B cell (primary cell): ENCODE results near the gene PGPEP1. TPM values are rescaled to one million over a fixed set of nuclear protein-coding genes. Genes with fewer than 3 reads are reported as not detected.

Source experiments
- ATAC-seq: fragments of 200-7000 bp; cut with Tn5 transposase; one replicate; pipeline ENCODE4 v1.10.0; 2021; ENCODE audit warnings: low read depth, mild to moderate bottlenecking, moderate number of reproducible peaks, moderate library complexity
- CTCF ChIA-PET: fragments of 350-600 bp; sonication (Branson Sonifier 250); formaldehyde crosslinking; loops from one replicate; lab custom pipeline; 2021; ENCODE audit warnings: antibody characterized with exemption, inconsistent platforms; lab: Charles Lee
- POLR2A ChIA-PET: fragments of 350-600 bp; sonication (Branson Sonifier 250); formaldehyde crosslinking; loops from one replicate; lab custom pipeline; 2021; ENCODE audit warnings: antibody characterized with exemption; lab: Charles Lee
- DNase-seq: peaks from one replicate; pipeline ENCODE4 v3.0.0; 2013
- H2AFZ ChIP-seq: 2 replicates; pipeline ENCODE4 v1.6.1; 2012; ENCODE audit warnings: mild to moderate bottlenecking, low read depth, low read length; ENCODE audit not compliant: insufficient read depth, poor library complexity, severe bottlenecking
- H3K27ac ChIP-seq, 2 donors: 1 replicate in 1 of 2; 2 replicates in 1 of 2; pipeline ENCODE4 v1.5.1; 2012 to 2013; ENCODE audit warnings: low read length in 2 of 2, mild to moderate bottlenecking in 2 of 2, moderate library complexity in 1 of 2
- H3K27me3 ChIP-seq, 4 experiments: fragments of 200-600 bp in 1 of 4; sonication (generic) in 1 of 4; replicated peaks in 1 of 4; 1 replicate in 2 of 4; 2 replicates in 2 of 4; pipeline versions ENCODE4 v1.6.1 to v1.7.0; 2013 to 2016; ENCODE audit warnings: low read length in 3 of 4, mild to moderate bottlenecking in 2 of 4, mixed read lengths in 1 of 4, moderate library complexity in 1 of 4; ENCODE audit not compliant: insufficient read depth in 4 of 4, control insufficient read depth in 3 of 4; ENCODE audit errors: control extremely low read depth in 1 of 4
- H3K36me3 ChIP-seq, 2 experiments: replicated peaks in 1 of 2; 1 replicate in 1 of 2; 2 replicates in 1 of 2; pipeline versions ENCODE4 v1.6.1 to v1.7.1; 2013; ENCODE audit warnings: low read length in 1 of 2; ENCODE audit not compliant: insufficient read depth in 2 of 2, control insufficient read depth in 1 of 2; ENCODE audit errors: control extremely low read depth in 1 of 2, extremely low read depth in 1 of 2
- H3K4me1 ChIP-seq, 2 donors: fragments of 200-600 bp in 1 of 2; sonication (generic) in 1 of 2; 1 replicate in 1 of 2; 2 replicates in 1 of 2; pipeline versions ENCODE4 v1.5.1 to v1.6.1; 2013 to 2017; ENCODE audit warnings: low read length in 2 of 2; ENCODE audit not compliant: control insufficient read depth in 2 of 2, insufficient read depth in 2 of 2
- H3K4me2 ChIP-seq: replicated peaks from 2 replicates; pipeline ENCODE3; 2012; ENCODE audit warnings: mild to moderate bottlenecking, low read depth, low read length; ENCODE audit not compliant: poor library complexity, severe bottlenecking
- H3K4me3 ChIP-seq, 5 experiments: fragments of 200-600 bp in 1 of 5; sonication (generic) in 1 of 5; 1 replicate in 3 of 5; 2 replicates in 2 of 5; pipeline versions ENCODE4 v1.5.1 to v1.7.0; 2011 to 2016; ENCODE audit warnings: low read length in 4 of 5, mild to moderate bottlenecking in 4 of 5, low read depth in 2 of 5, control low read depth in 1 of 5, moderate library complexity in 1 of 5; ENCODE audit not compliant: insufficient read depth in 1 of 5; ENCODE audit errors: control extremely low read depth in 1 of 5, extremely low read depth in 1 of 5
- H3K79me2 ChIP-seq: fragments of 200-600 bp; sonication (generic); one replicate; pipeline ENCODE4 v1.6.0; 2016; ENCODE audit warnings: low read length; ENCODE audit not compliant: control insufficient read depth, insufficient read depth
- H3K9ac ChIP-seq: fragments of 200-600 bp; sonication (generic); 2 replicates; pipeline ENCODE4 v1.6.1; 2017; ENCODE audit warnings: mild to moderate bottlenecking, low read length, moderate library complexity
- H3K9me3 ChIP-seq, 3 donors: one replicate each; pipeline versions ENCODE4 v1.6.1 to v1.7.1; 2013; ENCODE audit warnings: low read length in 2 of 3; ENCODE audit not compliant: control insufficient read depth in 2 of 3, insufficient read depth in 1 of 3; ENCODE audit errors: control extremely low read depth in 1 of 3
- H4K20me1 ChIP-seq: 2 replicates; pipeline ENCODE4 v1.6.0; 2012; ENCODE audit warnings: mild to moderate bottlenecking, low read length; ENCODE audit not compliant: insufficient read depth, control insufficient read depth, poor library complexity, severe bottlenecking
- H3K27ac Mint-ChIP-seq: one replicate; pipeline ENCODE4 v1.8.0; 2021; ENCODE audit warnings: mixed read lengths
- H3K27me3 Mint-ChIP-seq: one replicate; pipeline ENCODE4 v1.8.0; 2021; ENCODE audit warnings: mixed read lengths
- H3K4me1 Mint-ChIP-seq: one replicate; pipeline ENCODE4 v1.8.0; 2021; ENCODE audit warnings: mixed read lengths
- H3K4me3 Mint-ChIP-seq: one replicate; pipeline ENCODE4 v1.8.0; 2021; ENCODE audit warnings: mixed read lengths
- H3K9me3 Mint-ChIP-seq: one replicate; pipeline ENCODE4 v1.8.0; 2022; ENCODE audit warnings: mixed read lengths; ENCODE audit not compliant: insufficient read depth
- EZH2 ChIP-seq: IDR thresholded peaks from 2 replicates; pipeline ENCODE4 v1.6.1; 2012; ENCODE audit warnings: borderline replicate concordance, low read depth, mild to moderate bottlenecking, moderate library complexity, low read length; ENCODE audit not compliant: insufficient read depth, poor library complexity, severe bottlenecking
- WGBS: methylation state at CpG from one replicate; pipeline ENCODE4 v1.1.5; 2013; ENCODE audit warnings: missing lambda C conversion rate; ENCODE audit not compliant: insufficient coverage; 5-methylcytosine and 5-hydroxymethylcytosine counted together
- intact Hi-C: fragments of 100-400 bp; cut with micrococcal nuclease; formaldehyde crosslinking; loops from one replicate; pipeline ENCODE4 v1.10.0; 2022
- polyA plus RNA-seq: library from polyadenylated mRNA; depleted of rRNA; stranded (reverse); fragments of >200 nt; gene quantifications from 2 replicates; pipeline ENCODE4 v1.2.3, GENCODE V29; 2012
- total RNA-seq, 2 donors: library from RNA; stranded (reverse); fragments of 120-200 nt in 1 of 2; gene quantifications; 1 replicate in 1 of 2; 2 replicates in 1 of 2; pipeline versions ENCODE4 v1.2.3 to v1.2.4, GENCODE V29; 2013 to 2022
- TF ChIP-seq, protein P1 (sequence below): fragments of 200-600 bp; IDR thresholded peaks from one replicate; pipeline ENCODE4 v1.8.0; 2022; ENCODE audit warnings: antibody characterized with exemption, mild to moderate bottlenecking

The PGPEP1 gene
- total and polyA plus RNA-seq, 2 donors (not counting 1 experiment from before 2014, with no cell fraction given) = 17.6 to 20.9 TPM

DNA sequence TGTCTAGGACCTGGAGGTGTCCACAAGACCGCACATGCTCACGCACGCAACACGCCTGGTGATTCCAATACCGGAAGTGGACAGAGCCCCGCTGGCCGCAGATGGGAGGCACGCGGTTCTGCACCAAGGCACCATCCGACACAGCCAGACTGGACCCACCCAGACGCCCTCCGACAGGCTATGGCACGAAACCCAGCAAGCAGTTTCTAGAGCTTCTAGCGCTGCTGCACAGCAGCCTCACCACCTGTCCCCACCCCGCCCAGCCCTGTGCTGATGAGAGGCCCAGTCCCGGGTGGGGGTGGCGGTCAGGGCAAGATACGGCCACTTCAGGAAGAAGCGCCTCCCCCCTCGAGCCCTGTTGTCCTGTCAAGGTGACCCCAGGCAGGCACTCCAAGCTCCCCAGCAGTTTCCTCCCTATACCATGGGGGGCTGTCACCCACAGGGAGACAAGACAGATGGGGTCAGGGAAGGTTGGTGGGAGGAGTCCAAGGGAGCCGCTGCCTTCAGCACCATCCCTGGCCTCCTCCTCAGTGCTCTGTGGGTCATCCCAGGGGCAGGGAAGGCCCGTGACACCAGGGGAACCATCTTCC, 28.8 kb upstream of the PGPEP1 start:
- POLR2A ChIA-PET = interaction anchor here (0.6 to 0.7 kb wide), 2 partner anchors 33 to 43 kb away, joined by 3 to 4 read pairs; no protein-coding TSS in a partner anchor
- H3K9ac ChIP-seq = no peak overlapping the region
- Mint-ChIP-seq H3K4me3 (no peak overlapping the region), H3K27me3 (no peaks in the 10 kb centered on the region), H3K27ac (no peak overlapping the region), H3K9me3 (no peaks in the 10 kb centered on the region), H3K4me1 (peaks cover 28% of the 10 kb centered on the region)
- H4K20me1 ChIP-seq = no peaks in the 10 kb centered on the region
- DNase-seq = no peak
- intact Hi-C loops = no loop called here
- no peak for ATAC-seq
- no peaks in the 10 kb centered on the region for H3K9me3 ChIP-seq
- no peak overlapping the region for H3K27ac ChIP-seq
- no peaks in the 10 kb centered on the region for H3K27me3 ChIP-seq
- H3K79me2 ChIP-seq = peaks cover 21% of the 10 kb centered on the region
- peaks cover 0 to 38% of the 10 kb centered on the region in 2 experiments for H3K36me3 ChIP-seq
- 96% methylated on average over 21 of the region's 22 CpGs for WGBS
- no peak overlapping the region for H3K4me2 ChIP-seq
- H3K4me3 ChIP-seq = no peak overlapping the region
- H3K4me1 ChIP-seq = peaks cover 14 to 32% of the 10 kb centered on the region in 2 donors
- CTCF ChIA-PET = interaction anchor here (2.3 kb wide), 1 partner anchor 32 kb away, joined by 9 read pairs; no protein-coding TSS in a partner anchor
- TF ChIP-seq EZH2 = no peak
- TF ChIP-seq, protein P1, sequence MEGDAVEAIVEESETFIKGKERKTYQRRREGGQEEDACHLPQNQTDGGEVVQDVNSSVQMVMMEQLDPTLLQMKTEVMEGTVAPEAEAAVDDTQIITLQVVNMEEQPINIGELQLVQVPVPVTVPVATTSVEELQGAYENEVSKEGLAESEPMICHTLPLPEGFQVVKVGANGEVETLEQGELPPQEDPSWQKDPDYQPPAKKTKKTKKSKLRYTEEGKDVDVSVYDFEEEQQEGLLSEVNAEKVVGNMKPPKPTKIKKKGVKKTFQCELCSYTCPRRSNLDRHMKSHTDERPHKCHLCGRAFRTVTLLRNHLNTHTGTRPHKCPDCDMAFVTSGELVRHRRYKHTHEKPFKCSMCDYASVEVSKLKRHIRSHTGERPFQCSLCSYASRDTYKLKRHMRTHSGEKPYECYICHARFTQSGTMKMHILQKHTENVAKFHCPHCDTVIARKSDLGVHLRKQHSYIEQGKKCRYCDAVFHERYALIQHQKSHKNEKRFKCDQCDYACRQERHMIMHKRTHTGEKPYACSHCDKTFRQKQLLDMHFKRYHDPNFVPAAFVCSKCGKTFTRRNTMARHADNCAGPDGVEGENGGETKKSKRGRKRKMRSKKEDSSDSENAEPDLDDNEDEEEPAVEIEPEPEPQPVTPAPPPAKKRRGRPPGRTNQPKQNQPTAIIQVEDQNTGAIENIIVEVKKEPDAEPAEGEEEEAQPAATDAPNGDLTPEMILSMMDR = no peak
- H2AFZ ChIP-seq = no peak overlapping the region

DNA sequence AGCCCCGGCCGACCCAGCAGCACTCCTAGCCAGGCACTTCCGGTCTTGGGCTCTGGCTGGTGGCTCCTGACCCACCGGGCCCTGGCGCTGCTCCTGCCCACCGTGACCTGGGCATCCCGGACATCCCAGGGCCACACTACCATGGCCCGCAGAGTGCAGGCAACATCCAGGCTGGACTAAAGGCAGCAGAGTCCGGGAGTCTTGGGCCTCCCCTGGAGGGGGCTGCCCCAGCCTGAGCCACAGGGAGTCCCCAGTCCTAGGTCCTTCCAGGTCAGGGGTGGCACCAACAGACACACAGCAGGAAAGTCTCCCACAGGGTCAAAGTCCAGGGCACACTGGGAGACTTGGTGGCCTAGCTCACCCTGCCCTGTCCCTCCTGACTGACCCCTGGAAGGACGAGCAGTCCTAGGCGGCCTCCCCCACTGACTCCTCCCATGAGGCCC, 28.3 kb upstream of the PGPEP1 start:
- Histone ChIP-seq H4K20me1 (no peaks in the 10 kb centered on the region), H3K36me3 (peaks cover 0 to 38% of the 10 kb centered on the region in 2 experiments), H3K79me2 (peaks cover 21% of the 10 kb centered on the region), H3K4me3 (no peak overlapping the region), H3K27ac (no peak overlapping the region), H3K4me2 (no peak overlapping the region), H2AFZ (no peak overlapping the region), H3K9ac (no peak overlapping the region), H3K9me3 (no peaks in the 10 kb centered on the region), H3K4me1 (peaks cover 9 to 31% of the 10 kb centered on the region in 2 donors), H3K27me3 (no peaks in the 10 kb centered on the region)
- Mint-ChIP-seq H3K9me3 (no peaks in the 10 kb centered on the region), H3K4me3 (no peak overlapping the region), H3K27me3 (no peaks in the 10 kb centered on the region), H3K27ac (no peak overlapping the region), H3K4me1 (peaks cover 23% of the 10 kb centered on the region)
- ATAC-seq (no peak), DNase-seq (no peak)
- ChIA-PET CTCF (interaction anchor here (2.3 kb wide), 1 partner anchor 32 kb away, joined by 9 read pairs; no protein-coding TSS in a partner anchor), POLR2A (interaction anchor here (0.6 kb wide), 2 partner anchors 43 to 66 kb away, joined by 3 to 4 read pairs; no protein-coding TSS in a partner anchor)
- 98% methylated on average over 10 of the region's 11 CpGs for WGBS
- intact Hi-C loops = no loop called here
- TF ChIP-seq EZH2 = no peak
- TF ChIP-seq, protein P1 = no peak
